ENCODE measurements around the gene CWC22.

Gene CWC22

GRCh38 chr2:179995741-179996515 lies 11.2 kb downstream of the CWC22 start:
- DNase-seq (ENCODE audit: low read depth in 1 of 2, low spot score in 1 of 2): no peak
- Histone ChIP-seq H3K27me3 (ENCODE audit: insufficient read depth, poor library complexity, severe bottlenecking) (no peaks in the 10 kb centered on the region), H3K27ac (replicated peaks) (no peak overlapping the region), H3K4me3 (replicated peaks; ENCODE audit: insufficient read depth, low read length) (no peak overlapping the region)
- TF ChIP-seq REST (IDR thresholded peaks at IDR 0.05; ENCODE audit: insufficient replicate concordance, low read depth): no peak
- no peak for TF ChIP-seq GABPA (IDR thresholded peaks at IDR 0.05; ENCODE audit: low read depth)
- no peak for TF ChIP-seq SPI1 (IDR thresholded peaks at IDR 0.05; ENCODE audit: borderline replicate concordance, low read depth)
- TF ChIP-seq POLR2AphosphoS5 (IDR thresholded peaks at IDR 0.05; ENCODE audit: low read depth): no peak

- Histone ChIP-seq H3K27ac (replicated peaks) (no peak overlapping the region), H3K4me3 (replicated peaks; ENCODE audit: insufficient read depth, low read length) (no peak overlapping the region), H3K27me3 (ENCODE audit: insufficient read depth, poor library complexity, severe bottlenecking) (no peaks in the 10 kb centered on the region)
- TF ChIP-seq REST (IDR thresholded peaks at IDR 0.05; ENCODE audit: insufficient replicate concordance, low read depth): no peak
- TF ChIP-seq, protein P1, sequence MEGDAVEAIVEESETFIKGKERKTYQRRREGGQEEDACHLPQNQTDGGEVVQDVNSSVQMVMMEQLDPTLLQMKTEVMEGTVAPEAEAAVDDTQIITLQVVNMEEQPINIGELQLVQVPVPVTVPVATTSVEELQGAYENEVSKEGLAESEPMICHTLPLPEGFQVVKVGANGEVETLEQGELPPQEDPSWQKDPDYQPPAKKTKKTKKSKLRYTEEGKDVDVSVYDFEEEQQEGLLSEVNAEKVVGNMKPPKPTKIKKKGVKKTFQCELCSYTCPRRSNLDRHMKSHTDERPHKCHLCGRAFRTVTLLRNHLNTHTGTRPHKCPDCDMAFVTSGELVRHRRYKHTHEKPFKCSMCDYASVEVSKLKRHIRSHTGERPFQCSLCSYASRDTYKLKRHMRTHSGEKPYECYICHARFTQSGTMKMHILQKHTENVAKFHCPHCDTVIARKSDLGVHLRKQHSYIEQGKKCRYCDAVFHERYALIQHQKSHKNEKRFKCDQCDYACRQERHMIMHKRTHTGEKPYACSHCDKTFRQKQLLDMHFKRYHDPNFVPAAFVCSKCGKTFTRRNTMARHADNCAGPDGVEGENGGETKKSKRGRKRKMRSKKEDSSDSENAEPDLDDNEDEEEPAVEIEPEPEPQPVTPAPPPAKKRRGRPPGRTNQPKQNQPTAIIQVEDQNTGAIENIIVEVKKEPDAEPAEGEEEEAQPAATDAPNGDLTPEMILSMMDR (IDR thresholded peaks at IDR 0.05; ENCODE audit: insufficient read depth, low read length): no peak
- no peak for TF ChIP-seq POLR2AphosphoS5 (IDR thresholded peaks at IDR 0.05; ENCODE audit: low read depth)
- no peak for TF ChIP-seq GABPA (IDR thresholded peaks at IDR 0.05; ENCODE audit: low read depth)
- TF ChIP-seq SPI1 (IDR thresholded peaks at IDR 0.05; ENCODE audit: borderline replicate concordance, low read depth): no peak
- DNase-seq (ENCODE audit: low read depth in 1 of 2, low spot score in 1 of 2): no peak
Measured at GRCh38 chr2:179991344-179991743, 15.8 kb downstream of the CWC22 start.

DNA sequence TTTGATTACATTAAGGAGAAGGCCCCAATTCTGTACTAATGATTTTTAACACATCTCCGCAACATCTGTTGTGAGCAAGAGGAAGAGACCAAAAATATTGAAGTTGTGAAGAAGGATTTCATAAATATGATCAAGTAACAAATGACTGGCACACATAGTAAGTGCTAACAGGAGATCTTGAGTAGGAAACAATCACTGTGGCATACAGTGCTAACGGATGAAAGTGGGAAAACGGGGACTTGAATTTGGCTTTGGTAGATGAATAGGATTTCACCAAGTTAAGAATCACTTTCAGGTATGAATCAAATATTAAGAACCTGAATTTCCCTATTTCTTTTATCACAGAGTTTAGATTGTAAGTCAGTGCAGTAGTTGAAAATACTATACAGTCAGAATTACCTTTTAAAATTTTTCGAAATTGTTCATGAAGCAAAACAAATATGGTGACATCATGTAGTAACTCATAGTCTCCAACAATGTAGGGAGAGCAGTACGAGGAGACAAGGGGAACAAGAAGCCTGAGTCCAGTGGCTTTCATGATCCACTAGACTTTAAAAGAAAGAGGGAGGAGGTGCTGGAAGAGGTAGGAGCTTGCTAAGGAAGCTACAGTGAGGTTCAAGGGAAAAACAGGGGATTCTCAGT lies 16.3 kb downstream of the CWC22 start:
- DNase-seq (ENCODE audit: low read depth in 1 of 2, low spot score in 1 of 2): no peak
- H3K27me3 ChIP-seq (ENCODE audit: insufficient read depth, poor library complexity, severe bottlenecking): no peaks in the 10 kb centered on the region
- no peak overlapping the region for H3K27ac ChIP-seq (replicated peaks)
- no peak for TF ChIP-seq SPI1 (IDR thresholded peaks at IDR 0.05; ENCODE audit: borderline replicate concordance, low read depth)
- TF ChIP-seq, protein P1 (IDR thresholded peaks at IDR 0.05; ENCODE audit: insufficient read depth, low read length): no peak
- TF ChIP-seq REST (IDR thresholded peaks at IDR 0.05; ENCODE audit: insufficient replicate concordance, low read depth): no peak
- TF ChIP-seq POLR2AphosphoS5 (IDR thresholded peaks at IDR 0.05; ENCODE audit: low read depth): no peak
- TF ChIP-seq GABPA (IDR thresholded peaks at IDR 0.05; ENCODE audit: low read depth): no peak
- no peak overlapping the region for H3K4me3 ChIP-seq (replicated peaks; ENCODE audit: insufficient read depth, low read length)
